Esophagus squamous epithelium (tissue), 5 donors: ENCODE results near the gene TRPV2. TPM values are rescaled to one million over a fixed set of nuclear protein-coding genes. Genes with fewer than 3 reads are reported as not detected.

ENCODE experiments used
- DNase-seq: peaks from one replicate; lab custom pipeline; 2025; lab: John Stamatoyannopoulos, UW
- H3K27ac ChIP-seq, 4 donors: fragments of 200-600 bp; sonication (generic); one replicate each; pipeline ENCODE4 v1.5.1; 2016 to 2019; ENCODE audit warnings: mild to moderate bottlenecking in 1 of 4
- H3K27me3 ChIP-seq, 4 donors: fragments of 200-600 bp; sonication (generic); 1 replicate in 3 of 4; 2 replicates in 1 of 4; pipeline versions ENCODE4 v1.5.1 to v1.6.0; 2017 to 2021; ENCODE audit warnings: antibody characterized with exemption in 1 of 4
- H3K36me3 ChIP-seq, 3 donors: fragments of 200-600 bp; sonication (generic); one replicate each; pipeline ENCODE4 v1.5.1; 2016 to 2019
- H3K4me1 ChIP-seq, 3 donors: fragments of 200-600 bp; sonication (generic); one replicate each; pipeline ENCODE4 v1.5.1; 2017 to 2019
- H3K4me3 ChIP-seq, 4 donors: fragments of 200-600 bp; sonication (generic); 1 replicate in 3 of 4; 2 replicates in 1 of 4; pipeline ENCODE4 v1.5.1; 2016 to 2019; ENCODE audit warnings: mild to moderate bottlenecking in 2 of 4, moderate library complexity in 1 of 4
- H3K9me3 ChIP-seq, 3 donors: fragments of 200-600 bp; sonication (generic); one replicate each; pipeline ENCODE4 v1.5.1; 2016 to 2019
- CTCF ChIP-seq, 6 experiments: fragments of 450-650 bp in 4 of 6; fragments of 200-600 bp in 2 of 6; sonication (generic) in 2 of 6; IDR thresholded peaks; one replicate each; pipeline ENCODE4 v1.5.1; 2016 to 2019; ENCODE audit warnings: antibody characterized with exemption in 6 of 6, mild to moderate bottlenecking in 4 of 6, moderate library complexity in 4 of 6
- POLR2A ChIP-seq, 4 donors: fragments of 450-650 bp; IDR thresholded peaks; one replicate each; pipeline ENCODE4 v1.6.1; 2017; ENCODE audit warnings: antibody characterized with exemption in 4 of 4, mild to moderate bottlenecking in 4 of 4, moderate library complexity in 3 of 4
- WGBS, 2 donors: methylation state at CpG; one replicate each; pipeline ENCODE4 v1.1.5; 2018; 5-methylcytosine and 5-hydroxymethylcytosine counted together
- intact Hi-C: fragments of 100-400 bp; cut with DNase I; formaldehyde crosslinking; loops from one replicate; pipeline ENCODE4 v1.15.0; 2022
- total RNA-seq, 4 donors: library from RNA; depleted of rRNA; stranded (reverse); fragments of >200 nt; gene quantifications; one replicate each; pipeline ENCODE4 v1.1.0, GENCODE V29; 2016
- donor health status: DM: yes; HTN: yes; CAD: no.

The TRPV2 gene
- total RNA-seq, 4 donors from 2014 or later = 1.7 to 8.4 (median 2.5) TPM

GRCh38 chr17:16427020-16427419, 11.6 kb downstream of the TRPV2 start:
- Histone ChIP-seq H3K9me3 (no peaks in the 10 kb centered on the region), H3K4me3 (no peak overlapping the region), H3K27ac (no peak overlapping the region), H3K27me3 (no peaks in the 10 kb centered on the region), H3K36me3 (peaks cover 0 to 47% (median 5%) of the 10 kb centered on the region in 3 donors), H3K4me1 (peaks cover 0 to 8% (median 0%) of the 10 kb centered on the region in 3 donors)
- intact Hi-C loops = no loop called here
- DNase-seq = no peak
- TF ChIP-seq CTCF (IDR thresholded peaks at IDR 0.05) (no peak), POLR2A (IDR thresholded peaks at IDR 0.05) (no peak)
- 97 to 100% methylated on average over 2 of the region's 3 CpGs for WGBS, 2 donors

GRCh38 chr17:16428098-16428882, 12.9 kb downstream of the TRPV2 start:
- Histone ChIP-seq H3K36me3 (peaks cover 0 to 37% (median 5%) of the 10 kb centered on the region in 3 donors), H3K27ac (no peak overlapping the region), H3K9me3 (no peaks in the 10 kb centered on the region), H3K4me3 (no peak overlapping the region), H3K27me3 (no peaks in the 10 kb centered on the region), H3K4me1 (peaks cover 0 to 8% (median 0%) of the 10 kb centered on the region in 3 donors)
- peak in 5 of 6 experiments; percentile 20 to 58 (median 33) for TF ChIP-seq CTCF (IDR thresholded peaks at IDR 0.05)
- no peak for TF ChIP-seq POLR2A (IDR thresholded peaks at IDR 0.05)
- 63 to 69% methylated on average over 9 to 14 of the region's 15 CpGs for WGBS, 2 donors
- no peak for DNase-seq
- intact Hi-C loops = no loop called here

GRCh38 chr17:16429083-16429482, 13.7 kb downstream of the TRPV2 start:
- no peak overlapping the region for H3K4me3 ChIP-seq
- no peak overlapping the region for H3K27ac ChIP-seq
- TF ChIP-seq CTCF (IDR thresholded peaks at IDR 0.05) (no peak), POLR2A (IDR thresholded peaks at IDR 0.05) (no peak)
- no peaks in the 10 kb centered on the region for H3K9me3 ChIP-seq
- peaks cover 0 to 8% (median 0%) of the 10 kb centered on the region in 3 donors for H3K4me1 ChIP-seq
- no peaks in the 10 kb centered on the region for H3K27me3 ChIP-seq
- WGBS, 2 donors = 84 to 90% methylated on average over 7 to 8 of the region's 9 CpGs
- intact Hi-C loops = no loop called here
- no peak for DNase-seq
- peaks cover 0 to 32% (median 5%) of the 10 kb centered on the region in 3 donors for H3K36me3 ChIP-seq

GRCh38 chr17:16430650-16431049, 15.3 kb downstream of the TRPV2 start:
- H3K27me3 ChIP-seq = no peaks in the 10 kb centered on the region
- 69 to 78% methylated on average over 6 of the region's 6 CpGs for WGBS, 2 donors
- intact Hi-C loops = no loop called here
- no peak for DNase-seq
- peaks cover 0 to 8% (median 0%) of the 10 kb centered on the region in 3 donors for H3K4me1 ChIP-seq
- no peaks in the 10 kb centered on the region for H3K9me3 ChIP-seq
- H3K27ac ChIP-seq = no peak overlapping the region
- H3K4me3 ChIP-seq = no peak overlapping the region
- peaks cover 0 to 29% (median 5%) of the 10 kb centered on the region in 3 donors for H3K36me3 ChIP-seq
- TF ChIP-seq POLR2A (IDR thresholded peaks at IDR 0.05) = no peak
- no peak for TF ChIP-seq CTCF (IDR thresholded peaks at IDR 0.05)

GRCh38 chr17:16432017-16432416, 16.6 kb downstream of the TRPV2 start:
- 93% methylated on average over 3 to 4 of the region's 15 CpGs for WGBS, 2 donors
- no peak for DNase-seq
- H3K27ac ChIP-seq = no peak overlapping the region
- H3K27me3 ChIP-seq = no peaks in the 10 kb centered on the region
- peaks cover 0 to 15% (median 5%) of the 10 kb centered on the region in 3 donors for H3K36me3 ChIP-seq
- TF ChIP-seq POLR2A (IDR thresholded peaks at IDR 0.05) (no peak), CTCF (IDR thresholded peaks at IDR 0.05) (no peak)
- peaks cover 0 to 8% (median 0%) of the 10 kb centered on the region in 3 donors for H3K4me1 ChIP-seq
- intact Hi-C loops = no loop called here
- H3K4me3 ChIP-seq = no peak overlapping the region
- H3K9me3 ChIP-seq = no peaks in the 10 kb centered on the region
